HT1080 (cell line): Measurements from ENCODE around the gene RIMKLA. TPM values are rescaled to one million over a fixed set of nuclear protein-coding genes. Genes with fewer than 3 reads are reported as not detected.

Experiments used
- DNase-seq: peaks from one replicate; pipeline ENCODE4 v3.0.0-alpha.2; 2015; ENCODE audit warnings: low read depth
- total RNA-seq: library from RNA; depleted of rRNA; stranded (reverse); fragments of >200 nt; shearing (Covaris generic); gene quantifications from 2 replicates; pipeline ENCODE4 v1.2.3, GENCODE V29; 2014

RIMKLA gene
- total RNA-seq, 1 experiment from 2014 or later: 0.61 TPM

DNA sequence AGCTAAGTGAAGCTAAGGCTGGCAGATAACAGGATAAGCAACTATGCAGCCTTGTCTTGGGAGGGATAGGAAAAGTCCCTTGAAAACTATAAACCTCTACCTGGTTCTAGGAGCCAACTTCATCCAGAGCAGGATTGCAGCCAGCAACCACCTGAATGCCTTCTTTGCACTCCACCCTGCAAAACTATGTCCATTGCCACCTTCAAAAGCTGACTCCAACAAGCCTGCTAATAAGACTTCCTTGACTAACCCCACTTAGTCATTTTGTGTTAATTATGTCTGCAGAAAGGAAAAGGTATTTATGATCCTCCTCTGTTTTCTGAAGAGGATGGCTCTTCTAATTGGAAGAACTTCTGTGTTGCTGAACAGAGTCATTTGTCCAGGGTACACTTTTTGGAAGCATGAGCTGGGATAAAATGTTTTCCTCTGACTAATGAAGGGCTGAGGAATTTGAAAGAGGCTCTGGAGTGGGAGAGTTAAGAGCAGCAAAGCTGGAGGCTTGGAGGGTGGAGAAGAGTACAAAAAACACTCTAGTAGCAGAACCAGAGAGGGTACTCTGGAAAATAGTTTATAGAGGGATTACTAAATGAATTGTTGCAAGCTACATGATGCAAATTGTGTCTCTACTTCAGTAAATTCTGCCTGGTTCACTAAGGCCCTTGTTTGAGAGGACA lies 9.6 kb upstream of the RIMKLA start:
- no peak for DNase-seq

DNA sequence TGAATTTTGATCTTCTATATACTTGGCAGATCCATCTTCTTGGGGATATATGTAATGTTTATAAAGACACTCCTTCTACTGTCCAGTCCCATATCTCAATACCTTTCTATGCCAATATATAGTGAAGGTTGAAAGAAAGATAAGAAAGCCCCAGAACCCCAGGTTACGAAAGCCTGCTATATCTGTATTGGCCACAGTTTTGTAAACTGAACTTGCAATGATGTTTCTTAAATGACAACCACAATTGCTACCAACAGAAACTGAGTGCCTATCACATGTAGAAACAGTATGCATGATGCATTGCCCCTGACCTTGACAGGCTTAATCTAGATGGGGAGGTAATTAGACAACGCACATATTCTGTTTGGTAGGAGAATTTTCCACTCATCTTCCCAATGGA lies 7.8 kb upstream of the RIMKLA start:
- DNase-seq: no peak

DNA sequence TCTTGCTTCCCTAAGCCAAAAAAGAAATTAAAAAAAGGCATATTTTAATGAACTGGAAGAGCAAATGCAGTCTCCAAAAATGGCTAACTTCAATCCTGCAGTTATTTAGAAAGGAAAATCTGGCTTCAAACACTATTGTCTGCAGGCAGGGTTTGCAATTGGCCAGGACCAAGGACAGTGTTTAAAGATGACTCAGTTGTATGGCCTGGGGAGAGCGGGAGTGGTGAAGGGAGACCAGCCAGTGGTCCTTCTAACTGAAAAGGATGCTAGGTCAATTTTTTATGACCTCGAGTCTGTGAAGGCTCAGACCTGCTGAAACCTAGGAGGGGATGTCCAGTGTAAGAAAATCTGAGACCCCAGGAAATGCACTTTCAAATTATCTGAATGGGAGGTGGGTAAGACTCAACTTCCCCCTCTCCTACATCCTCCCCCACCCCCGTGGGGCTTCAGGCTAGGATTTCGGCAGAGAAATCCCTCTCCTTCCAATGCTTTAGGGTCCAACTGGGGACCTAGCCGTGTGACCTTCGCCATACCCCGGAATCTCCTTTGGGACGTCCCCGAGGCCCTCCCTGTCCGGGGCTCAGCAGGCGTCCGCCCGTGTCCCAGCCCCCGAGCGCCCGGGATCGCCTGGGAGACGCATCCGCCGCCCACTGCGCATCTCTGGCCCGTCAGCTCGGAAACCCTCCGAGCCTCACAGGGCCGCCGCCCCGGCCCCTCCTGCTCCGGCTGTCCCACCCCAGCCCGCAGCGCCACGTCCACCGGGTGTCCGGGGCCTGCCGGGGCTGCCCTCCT lies 602 bp upstream of the RIMKLA start:
- DNase-seq: peak; percentile 15

DNA sequence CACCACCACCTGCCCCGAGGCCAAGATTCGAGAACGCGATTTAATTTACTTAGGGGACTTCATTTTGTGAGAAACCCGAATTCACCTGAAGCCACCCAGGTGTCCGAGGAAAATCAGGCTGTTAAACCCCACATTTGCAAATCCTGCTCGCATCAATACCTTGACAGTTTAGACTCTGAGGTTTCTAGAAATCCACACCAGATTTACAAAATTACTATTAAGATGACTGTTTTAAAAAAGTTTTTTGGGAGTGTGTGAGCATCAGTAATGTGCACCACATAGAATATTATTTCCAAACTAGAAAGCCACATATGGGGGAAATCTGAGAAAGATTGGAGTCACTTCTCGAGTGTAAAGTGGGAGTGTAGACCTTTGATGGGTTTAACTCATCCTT lies 685 bp downstream of the RIMKLA start:
- DNase-seq: no peak

DNA sequence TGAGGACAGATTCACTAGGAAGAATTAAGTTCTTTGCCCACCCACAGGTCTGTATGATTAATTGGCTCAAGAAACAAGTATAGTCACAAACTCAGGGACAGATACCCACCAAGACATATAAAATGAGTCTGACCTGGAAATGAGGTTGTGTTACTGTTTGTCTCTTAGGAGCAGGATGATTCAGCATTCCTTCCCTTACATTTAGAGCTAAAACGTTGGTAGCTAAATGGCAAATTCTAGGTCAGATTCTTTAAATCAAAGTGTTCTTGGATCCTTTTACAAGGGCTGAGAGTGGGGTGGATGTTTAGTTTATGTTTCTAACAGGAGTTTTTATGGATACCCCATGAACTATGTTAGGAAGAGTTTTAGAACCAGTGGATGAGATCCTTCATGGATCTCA lies 4.7 kb downstream of the RIMKLA start:
- DNase-seq: peak; percentile 17

DNA sequence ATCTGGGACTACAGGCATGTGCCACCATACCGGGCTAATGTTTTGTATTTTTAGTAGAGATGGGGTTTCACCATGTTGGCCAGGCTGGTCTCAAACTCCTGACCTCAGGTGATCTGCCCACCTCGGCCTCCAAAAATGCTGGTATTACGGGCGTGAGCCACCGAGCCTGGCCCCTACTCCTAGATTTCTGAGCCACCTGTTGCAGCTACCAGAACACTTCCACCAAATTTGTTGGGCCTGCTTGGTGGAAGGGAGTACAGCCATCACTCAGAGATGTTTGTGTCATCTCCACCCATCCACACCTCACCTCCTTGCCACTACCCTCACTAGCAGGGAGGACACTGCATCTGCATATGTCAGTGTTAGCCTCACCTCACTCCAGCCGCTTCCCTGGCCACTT lies 5.5 kb downstream of the RIMKLA start:
- no peak for DNase-seq

DNA sequence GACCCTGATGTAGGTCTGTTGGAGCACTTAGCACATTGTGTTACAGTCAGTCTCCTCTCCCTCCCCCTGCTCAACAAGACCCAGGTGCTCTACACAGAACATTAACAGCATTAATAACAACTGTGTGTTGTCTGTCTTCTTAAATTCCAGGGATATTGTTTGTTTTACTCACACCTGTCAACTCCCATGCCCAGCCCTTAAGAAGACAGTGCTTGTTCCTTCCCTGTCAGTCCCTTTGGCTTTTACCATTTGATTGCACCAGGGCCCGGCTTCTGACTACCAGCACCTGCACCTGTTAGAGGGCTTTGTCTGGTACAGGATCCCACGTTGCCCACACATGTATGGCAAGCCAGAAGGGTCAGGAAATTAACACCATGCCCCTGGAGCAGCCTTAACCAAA lies 11.7 kb downstream of the RIMKLA start:
- DNase-seq: no peak

DNA sequence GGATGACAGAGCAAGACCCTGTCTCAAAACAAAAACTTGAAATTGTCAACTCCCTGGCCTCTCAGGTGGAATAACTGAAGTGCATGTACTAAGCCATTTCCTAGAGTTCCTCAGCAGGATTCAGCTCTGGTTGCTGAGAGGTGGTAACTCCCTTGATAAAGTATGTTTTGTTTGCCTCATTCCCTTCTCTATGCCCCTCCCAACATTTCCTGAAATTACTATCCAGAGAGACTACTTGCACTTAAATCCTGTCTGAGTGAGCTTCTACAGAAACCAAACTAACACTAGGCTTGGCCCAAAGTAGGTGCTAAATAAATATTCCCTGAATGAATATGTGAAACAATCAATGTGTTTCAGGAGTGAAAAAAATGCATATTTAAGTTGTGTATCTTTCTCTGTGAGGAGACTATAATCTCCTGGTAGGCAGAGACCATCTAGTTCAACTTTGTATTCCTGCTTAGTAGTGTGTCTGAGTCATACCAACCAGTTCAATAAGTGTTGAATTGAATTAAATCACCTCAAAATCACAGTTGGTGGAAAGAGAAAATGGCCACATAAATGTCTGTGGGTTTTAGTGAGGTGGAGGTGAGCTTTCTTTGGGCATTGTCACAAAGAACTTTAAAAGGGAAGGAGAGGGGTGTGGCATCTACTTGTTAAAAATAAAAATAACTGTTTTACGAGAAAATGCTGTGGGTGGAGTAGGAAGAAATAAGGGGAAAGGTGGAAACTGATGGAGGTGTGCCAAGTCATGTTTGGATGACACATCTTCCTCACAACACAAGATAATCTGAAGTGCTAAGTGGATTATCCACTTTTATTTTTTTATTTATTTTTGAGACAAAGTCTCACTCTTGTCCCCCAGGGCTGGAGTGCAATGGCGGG lies 12.6 kb downstream of the RIMKLA start:
- no peak for DNase-seq

DNA sequence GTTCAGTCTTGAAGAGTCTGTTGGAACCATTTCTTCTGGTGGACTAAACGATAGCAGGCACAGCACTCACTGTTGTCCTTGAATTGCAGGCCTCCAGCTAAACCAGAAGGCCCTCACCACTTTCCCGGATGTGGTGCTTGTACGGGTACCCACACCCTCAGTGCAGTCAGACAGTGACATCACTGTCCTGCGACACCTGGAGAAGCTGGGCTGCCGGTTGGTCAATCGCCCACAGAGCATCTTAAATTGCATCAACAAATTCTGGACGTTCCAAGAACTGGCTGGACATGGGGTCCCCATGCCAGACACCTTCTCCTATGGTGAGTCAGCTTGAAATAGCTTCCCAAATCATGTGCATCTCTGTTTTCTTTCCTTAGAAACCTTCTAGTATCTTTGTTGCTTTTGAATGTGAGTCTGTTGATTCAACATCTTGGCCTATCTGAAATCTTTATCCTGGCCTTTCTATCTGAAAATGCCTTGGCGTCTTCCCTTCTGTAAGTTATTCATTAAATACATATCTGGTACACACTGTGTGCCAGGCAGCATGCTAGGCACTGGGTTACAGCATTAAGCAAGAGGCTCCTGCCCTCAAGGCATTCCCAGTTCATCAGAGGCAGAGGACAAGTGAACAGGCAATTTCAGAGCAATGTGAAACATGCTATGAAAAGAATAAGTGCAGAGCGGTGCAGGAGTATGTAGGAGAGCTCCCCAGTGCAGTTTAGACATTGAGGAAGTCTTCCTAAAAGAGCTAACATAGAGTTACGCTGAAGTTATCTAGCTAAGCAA lies 18.9 kb downstream of the RIMKLA start:
- peak; percentile 57 for DNase-seq

DNA sequence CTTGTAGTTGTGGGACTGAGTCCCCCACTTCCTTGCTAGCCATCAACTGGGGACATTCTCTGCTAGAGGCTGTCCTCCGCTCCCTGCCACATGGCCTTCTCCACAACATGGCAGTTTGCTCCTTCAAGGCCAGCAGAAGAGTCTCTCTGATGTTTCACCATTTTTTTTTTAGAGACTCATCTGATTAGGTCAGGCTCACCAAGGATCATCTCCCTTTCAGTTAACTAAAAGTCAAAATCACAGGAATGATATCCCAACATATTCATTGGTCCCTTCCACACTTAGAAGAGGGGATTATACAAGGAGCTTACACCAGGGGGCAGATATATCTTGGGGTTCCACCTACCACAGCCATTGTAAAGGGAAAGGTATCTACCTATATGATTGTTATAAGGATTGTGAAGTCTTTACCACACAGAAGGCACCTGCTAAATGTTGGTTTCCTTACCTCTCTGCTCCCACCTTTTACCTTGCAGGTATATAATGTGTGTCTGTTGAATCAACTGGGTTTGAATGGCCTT lies 23.3 kb downstream of the RIMKLA start:
- no peak for DNase-seq

DNA sequence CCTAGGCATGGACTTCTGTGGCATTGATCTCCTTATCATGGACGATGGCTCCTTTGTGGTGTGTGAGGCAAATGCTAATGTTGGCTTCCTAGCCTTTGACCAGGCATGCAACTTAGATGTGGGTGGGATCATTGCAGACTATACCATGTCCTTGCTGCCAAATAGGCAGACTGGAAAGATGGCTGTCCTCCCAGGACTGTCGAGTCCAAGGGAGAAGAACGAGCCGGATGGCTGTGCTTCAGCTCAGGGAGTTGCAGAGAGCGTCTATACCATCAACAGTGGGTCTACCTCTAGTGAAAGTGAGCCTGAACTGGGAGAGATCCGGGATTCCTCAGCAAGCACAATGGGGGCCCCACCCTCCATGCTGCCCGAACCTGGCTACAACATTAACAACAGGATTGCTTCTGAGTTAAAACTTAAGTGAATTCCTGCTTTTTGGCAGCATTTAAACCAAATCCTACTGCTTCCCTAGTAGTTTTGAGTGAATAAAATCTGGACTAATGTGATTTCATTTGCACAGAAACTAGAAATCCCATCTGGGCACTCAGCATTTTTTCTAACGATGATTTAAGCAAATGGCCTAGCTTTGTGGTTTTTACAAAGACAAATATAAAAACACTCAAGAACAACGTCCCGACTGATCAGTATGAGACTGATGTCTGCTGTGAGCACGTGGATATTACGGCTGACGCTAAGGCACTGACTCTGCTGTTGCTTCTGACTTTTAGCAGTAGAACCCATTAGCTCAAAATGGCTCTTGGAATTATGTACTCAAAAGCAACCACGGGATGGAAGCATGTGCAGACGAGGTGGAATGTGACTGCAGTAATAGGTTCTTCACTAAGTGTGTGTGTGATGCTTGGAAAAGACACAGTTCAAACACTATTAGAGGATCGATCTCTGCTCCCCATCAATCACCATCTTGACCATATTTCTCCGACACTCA lies 34.2 kb downstream of the RIMKLA start:
- no peak for DNase-seq

DNA sequence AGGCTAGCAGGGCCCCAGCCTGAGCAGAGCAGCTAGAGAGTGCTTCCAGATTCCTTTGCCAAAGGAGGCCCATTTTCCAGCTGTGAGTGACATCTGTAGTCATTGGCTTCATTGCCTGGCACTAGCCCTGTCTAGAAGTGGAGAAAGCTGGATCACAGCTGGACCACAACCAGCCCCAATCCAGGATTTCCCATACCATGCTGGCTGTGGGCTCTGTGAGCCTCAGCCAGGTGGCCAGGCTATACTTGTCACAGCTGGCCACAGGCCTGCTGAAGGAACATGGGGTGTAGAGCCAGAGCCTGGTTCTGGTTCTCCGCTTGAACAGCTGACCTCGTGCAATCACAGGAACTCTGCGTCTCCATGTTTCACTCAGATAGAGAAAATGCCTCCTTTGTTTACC lies 36.6 kb downstream of the RIMKLA start:
- no peak for DNase-seq

DNA sequence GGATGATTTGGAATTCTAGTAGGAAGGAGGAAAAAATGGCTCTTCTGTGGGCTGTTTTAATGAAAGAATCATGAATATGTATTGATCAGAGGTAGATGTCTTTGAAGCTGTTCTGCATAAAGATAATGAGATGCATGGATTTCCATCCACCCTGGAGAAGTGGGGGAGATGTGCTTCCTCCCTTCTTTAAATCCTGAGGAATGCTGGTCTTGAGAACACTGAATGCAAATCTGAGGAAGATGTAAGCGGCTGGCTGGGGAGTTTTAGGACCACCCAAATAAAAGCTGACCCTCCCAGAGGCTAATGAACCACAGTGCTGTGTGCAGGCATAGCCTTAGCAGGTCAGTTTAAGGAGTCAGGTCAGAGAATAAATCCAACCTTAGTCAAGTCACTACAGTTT lies 37.9 kb downstream of the RIMKLA start:
- no peak for DNase-seq

DNA sequence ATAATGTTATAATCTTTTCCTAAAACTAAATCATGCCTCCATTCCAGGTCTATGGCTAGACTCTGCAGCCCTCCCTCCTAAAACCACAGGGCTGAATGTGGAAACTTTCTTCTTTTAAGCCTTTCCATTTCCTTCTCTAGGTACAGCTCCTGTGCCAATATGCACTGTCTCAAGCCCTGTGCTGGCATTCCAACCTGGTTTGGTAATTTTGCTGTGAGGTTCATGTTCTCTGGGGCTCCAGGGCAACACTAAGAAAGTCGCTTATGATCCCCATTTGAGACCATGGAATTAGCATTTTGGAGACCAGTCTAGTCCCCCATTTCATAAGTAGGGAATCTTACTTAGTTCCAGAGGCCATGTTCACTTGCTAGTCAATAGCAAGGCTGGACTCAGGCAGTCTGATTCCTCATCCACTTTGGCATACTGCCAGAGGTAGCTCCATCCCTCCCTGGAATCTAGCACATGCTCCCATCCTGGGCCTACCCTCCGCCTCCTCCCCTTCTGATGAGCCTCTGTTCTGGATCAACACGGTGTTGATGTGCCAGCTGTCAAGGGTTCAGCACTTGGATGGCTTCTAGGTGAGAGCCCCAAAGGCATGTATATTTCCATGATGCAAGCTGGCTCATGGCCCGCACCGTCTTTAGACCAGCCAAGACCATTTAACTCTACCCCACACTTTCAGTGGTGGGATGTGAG lies 38.7 kb downstream of the RIMKLA start:
- no peak for DNase-seq

DNA sequence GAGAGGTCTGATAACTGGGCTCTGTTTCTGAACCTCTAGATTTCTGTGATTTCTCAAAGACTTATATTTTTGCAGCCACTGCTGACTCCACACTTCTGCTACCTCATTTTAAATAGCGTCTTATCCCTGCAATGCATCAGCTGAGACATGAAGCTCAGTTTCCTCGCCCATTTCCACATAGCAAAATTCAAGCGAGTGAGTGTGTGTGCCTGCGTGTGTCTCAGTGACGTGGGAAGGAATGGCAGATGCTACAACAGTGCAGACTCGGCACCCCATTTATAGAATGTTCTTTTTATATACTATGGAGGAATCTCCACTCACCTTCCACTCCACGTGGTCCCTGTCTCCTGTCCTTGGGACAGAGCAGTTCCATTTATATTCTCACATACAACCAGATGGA lies 39.5 kb downstream of the RIMKLA start:
- no peak for DNase-seq

DNA sequence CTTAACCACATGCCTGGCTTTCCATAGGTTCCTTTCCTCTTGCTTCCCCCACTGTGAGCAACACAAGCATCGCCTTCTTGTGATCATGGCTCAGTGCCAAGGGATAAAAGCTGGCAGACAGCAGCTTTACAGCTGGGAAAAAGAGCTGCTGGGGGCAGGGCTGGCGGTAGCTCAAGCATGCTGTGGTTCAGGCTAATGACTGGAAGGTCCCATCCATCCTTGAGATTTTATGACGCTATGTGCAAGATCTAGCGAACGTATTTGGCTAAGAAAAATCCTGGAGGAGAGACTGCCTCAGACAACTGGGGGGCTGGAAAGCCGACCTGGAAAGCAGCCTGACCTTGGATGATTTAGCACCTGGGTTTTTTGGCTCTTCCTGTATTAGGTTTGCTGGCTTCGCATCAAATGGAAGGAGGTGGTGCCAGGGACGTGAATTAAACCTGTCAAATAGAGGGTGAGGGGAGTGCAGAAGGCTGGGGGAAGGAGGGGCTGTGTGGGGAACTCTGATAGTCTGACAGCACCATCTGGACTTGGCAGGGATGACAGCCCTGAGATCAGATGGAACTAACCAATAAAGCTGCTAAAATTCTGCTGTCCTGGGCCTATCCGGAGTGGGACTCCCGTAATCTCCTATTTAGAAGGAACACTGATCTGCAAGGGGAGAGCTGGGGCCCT lies 40.5 kb downstream of the RIMKLA start:
- DNase-seq: peak; percentile 56

DNA sequence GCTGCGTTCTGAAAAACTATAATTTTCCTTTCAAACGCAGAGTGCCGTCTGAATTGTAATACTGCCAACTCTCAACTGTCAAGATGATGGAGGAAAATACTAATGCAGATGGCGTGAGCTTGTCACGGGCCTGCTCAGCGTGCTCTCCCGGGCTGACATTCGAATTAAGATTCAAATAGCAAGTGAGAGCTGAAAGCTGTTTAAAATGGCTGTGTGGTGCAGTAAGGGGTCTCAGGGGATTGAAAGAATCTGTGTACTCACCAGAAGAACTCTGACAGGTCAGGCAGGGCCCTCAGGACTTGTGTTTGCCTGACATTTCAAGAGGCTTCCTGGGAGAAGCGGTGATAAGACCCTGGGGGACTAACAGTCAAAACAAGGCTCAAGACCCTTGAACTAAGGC lies 42.1 kb downstream of the RIMKLA start:
- DNase-seq: no peak

DNA sequence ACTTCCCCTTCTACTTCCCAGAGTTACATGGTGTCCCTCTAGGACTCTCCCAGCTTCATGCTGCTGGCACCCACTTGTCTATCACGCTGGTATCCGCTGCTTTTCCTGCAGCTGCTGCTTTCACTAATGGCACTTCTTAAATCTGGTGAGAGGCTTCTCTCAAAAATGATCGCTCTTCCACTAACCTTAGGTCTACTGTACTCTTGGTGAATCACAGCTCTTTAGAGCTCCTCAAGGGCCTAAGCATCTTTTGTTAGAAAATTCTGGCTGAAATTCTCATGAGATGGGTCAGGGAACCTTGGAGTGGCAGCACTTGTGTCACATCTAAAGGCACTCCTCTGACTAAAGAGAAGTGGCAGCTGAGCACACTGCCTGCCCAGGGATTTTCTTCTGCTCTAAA lies 43.1 kb downstream of the RIMKLA start:
- no peak for DNase-seq

DNA sequence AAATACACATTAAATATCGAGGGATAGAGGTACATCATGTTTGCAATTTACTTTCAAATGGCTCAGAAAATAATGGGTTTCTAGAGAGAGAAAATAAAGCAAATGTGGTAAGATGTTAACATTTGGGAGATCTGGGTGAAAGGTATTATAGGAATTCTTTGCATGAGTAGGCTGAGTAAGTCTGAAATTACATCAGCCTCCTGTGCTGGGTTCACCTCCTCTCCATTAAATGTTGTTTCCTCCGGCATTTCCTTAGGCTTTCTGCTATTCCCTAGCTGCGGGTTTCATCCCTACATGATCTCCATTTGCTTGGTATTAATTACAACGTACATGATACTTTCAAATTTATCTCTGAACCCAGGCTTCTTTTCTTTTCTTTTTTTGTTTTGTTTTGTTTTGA lies 43.6 kb downstream of the RIMKLA start:
- DNase-seq: no peak
